ENCODE results near the gene NUDT8.

The NUDT8 gene

GRCh38 chr11:67585911-67586310, 43.8 kb downstream of the NUDT8 start:
- no peaks in the 10 kb centered on the region for H3K27me3 ChIP-seq (ENCODE audit: insufficient read depth, insufficient read length)
- H3K4me1 ChIP-seq (ENCODE audit: insufficient read depth, insufficient read length), result peaks cover 25% of the 10 kb centered on the region
- peak overlapping the region; percentile 66 for H3K9ac ChIP-seq (ENCODE audit: insufficient read length, low read depth)
- TF ChIP-seq ZNF274 (IDR thresholded peaks at IDR 0.05; ENCODE audit: low read depth, low read length), result no peak
- H3K9me3 ChIP-seq (ENCODE audit: insufficient read depth, low read length), result no peaks in the 10 kb centered on the region
- H3K36me3 ChIP-seq (ENCODE audit: insufficient read depth, insufficient read length, low read length), result peaks cover 49% of the 10 kb centered on the region
- DNase-seq (ENCODE audit: low read depth, low spot score), result no peak
- H3K4me3 ChIP-seq (ENCODE audit: insufficient read length, low read depth), result peak overlapping the region; percentile 97

GRCh38 chr11:67584881-67585873, 44.6 kb downstream of the NUDT8 start:
- H3K4me1 ChIP-seq (ENCODE audit: insufficient read depth, insufficient read length), result peaks cover 25% of the 10 kb centered on the region
- no peak for TF ChIP-seq SUZ12 (IDR thresholded peaks at IDR 0.05; ENCODE audit: extremely low read depth, insufficient read depth, insufficient read length)
- TF ChIP-seq YY1 (IDR thresholded peaks at IDR 0.05; ENCODE audit: insufficient read depth, insufficient read length), result no peak
- no peak for TF ChIP-seq ZNF274 (IDR thresholded peaks at IDR 0.05; ENCODE audit: low read depth, low read length)
- H3K9me3 ChIP-seq (ENCODE audit: insufficient read depth, low read length), result no peaks in the 10 kb centered on the region
- no peaks in the 10 kb centered on the region for H3K27me3 ChIP-seq (ENCODE audit: insufficient read depth, insufficient read length)
- peak overlapping the region; percentile 97 for H3K9ac ChIP-seq (ENCODE audit: insufficient read length, low read depth)
- no peak for DNase-seq (ENCODE audit: low read depth, low spot score)
- H3K4me3 ChIP-seq (ENCODE audit: insufficient read length, low read depth), result peak overlapping the region; percentile 97
- peaks cover 49% of the 10 kb centered on the region for H3K36me3 ChIP-seq (ENCODE audit: insufficient read depth, insufficient read length, low read length)

GRCh38 chr11:67584205-67584880, 45.4 kb downstream of the NUDT8 start:
- H3K36me3 ChIP-seq (ENCODE audit: insufficient read depth, insufficient read length, low read length), result peaks cover 48% of the 10 kb centered on the region
- H3K4me3 ChIP-seq (ENCODE audit: insufficient read length, low read depth), result peak overlapping the region; percentile 97
- H3K9me3 ChIP-seq (ENCODE audit: insufficient read depth, low read length), result no peaks in the 10 kb centered on the region
- peaks cover 31% of the 10 kb centered on the region for H3K4me1 ChIP-seq (ENCODE audit: insufficient read depth, insufficient read length)
- TF ChIP-seq SUZ12 (IDR thresholded peaks at IDR 0.05; ENCODE audit: extremely low read depth, insufficient read depth, insufficient read length) (no peak), ZNF274 (IDR thresholded peaks at IDR 0.05; ENCODE audit: low read depth, low read length) (no peak), YY1 (IDR thresholded peaks at IDR 0.05; ENCODE audit: insufficient read depth, insufficient read length) (no peak)
- peak overlapping the region; percentile 97 for H3K9ac ChIP-seq (ENCODE audit: insufficient read length, low read depth)
- H3K27me3 ChIP-seq (ENCODE audit: insufficient read depth, insufficient read length), result no peaks in the 10 kb centered on the region
- DNase-seq (ENCODE audit: low read depth, low spot score), result no peak

- Histone ChIP-seq H3K9me3 (ENCODE audit: insufficient read depth, low read length) (no peaks in the 10 kb centered on the region), H3K27me3 (ENCODE audit: insufficient read depth, insufficient read length) (no peaks in the 10 kb centered on the region), H3K9ac (ENCODE audit: insufficient read length, low read depth) (peak within 1 kb of the TSS; percentile 97), H3K4me1 (ENCODE audit: insufficient read depth, insufficient read length) (peaks cover 33% of the 10 kb centered on the region), H3K4me3 (ENCODE audit: insufficient read length, low read depth) (peak within 1 kb of the TSS; percentile 97), H3K36me3 (ENCODE audit: insufficient read depth, insufficient read length, low read length) (peaks cover 42% of the 10 kb centered on the region)
- DNase-seq (ENCODE audit: low read depth, low spot score), result peak; percentile 86
- TF ChIP-seq ZNF274 (IDR thresholded peaks at IDR 0.05; ENCODE audit: low read depth, low read length), result no peak
- TF ChIP-seq SUZ12 (IDR thresholded peaks at IDR 0.05; ENCODE audit: extremely low read depth, insufficient read depth, insufficient read length), result no peak
- no peak for TF ChIP-seq YY1 (IDR thresholded peaks at IDR 0.05; ENCODE audit: insufficient read depth, insufficient read length)
Observed at GRCh38 chr11:67583247-67584204, 46.2 kb downstream of the NUDT8 start, which contains the start of gene GSTP1. Gene GSTP1, plus strand, starts transcription at chr11:67583812. Its CDS starts 32 bp downstream, at chr11:67583844.

- Histone ChIP-seq H3K9ac (ENCODE audit: insufficient read length, low read depth) (no peak overlapping the region), H3K4me1 (ENCODE audit: insufficient read depth, insufficient read length) (peaks cover 33% of the 10 kb centered on the region), H3K27me3 (ENCODE audit: insufficient read depth, insufficient read length) (no peaks in the 10 kb centered on the region), H3K9me3 (ENCODE audit: insufficient read depth, low read length) (no peaks in the 10 kb centered on the region), H3K4me3 (ENCODE audit: insufficient read length, low read depth) (no peak overlapping the region), H3K36me3 (ENCODE audit: insufficient read depth, insufficient read length, low read length) (peaks cover 28% of the 10 kb centered on the region)
- TF ChIP-seq ZNF274 (IDR thresholded peaks at IDR 0.05; ENCODE audit: low read depth, low read length) (no peak), YY1 (IDR thresholded peaks at IDR 0.05; ENCODE audit: insufficient read depth, insufficient read length) (no peak), SUZ12 (IDR thresholded peaks at IDR 0.05; ENCODE audit: extremely low read depth, insufficient read depth, insufficient read length) (no peak)
- no peak for DNase-seq (ENCODE audit: low read depth, low spot score)
Observed at GRCh38 chr11:67582011-67582410, 47.7 kb downstream of the NUDT8 start.

- TF ChIP-seq SUZ12 (IDR thresholded peaks at IDR 0.05; ENCODE audit: extremely low read depth, insufficient read depth, insufficient read length) (no peak), YY1 (IDR thresholded peaks at IDR 0.05; ENCODE audit: insufficient read depth, insufficient read length) (no peak), ZNF274 (IDR thresholded peaks at IDR 0.05; ENCODE audit: low read depth, low read length) (no peak)
- Histone ChIP-seq H3K4me1 (ENCODE audit: insufficient read depth, insufficient read length) (peaks cover 31% of the 10 kb centered on the region), H3K27me3 (ENCODE audit: insufficient read depth, insufficient read length) (peaks cover 2% of the 10 kb centered on the region), H3K9me3 (ENCODE audit: insufficient read depth, low read length) (no peaks in the 10 kb centered on the region), H3K36me3 (ENCODE audit: insufficient read depth, insufficient read length, low read length) (peaks cover 23% of the 10 kb centered on the region), H3K4me3 (ENCODE audit: insufficient read length, low read depth) (no peak overlapping the region), H3K9ac (ENCODE audit: insufficient read length, low read depth) (no peak overlapping the region)
- no peak for DNase-seq (ENCODE audit: low read depth, low spot score)
Observed at GRCh38 chr11:67581469-67581868, 48.3 kb downstream of the NUDT8 start.

Data from NT2/D1 (cell line).